Activated naive CD8-positive, alpha-beta T cell treated with anti-CD3 and anti-CD28 coated beads for 36 hours (primary cell): ENCODE data around the gene RRP1B. TPM values are rescaled to one million over a fixed set of nuclear protein-coding genes. Genes with fewer than 3 reads are reported as not detected.
A peak's percentile ranks its signal among the peaks of the same experiment; 100 is the strongest.

Source experiments
- DNase-seq: peaks from one replicate; pipeline ENCODE4 v3.0.0; 2021
- H3K27ac Mint-ChIP-seq: one replicate; pipeline ENCODE4 v1.8.0; 2022; ENCODE audit warnings: mild to moderate bottlenecking, moderate library complexity, mixed read lengths
- H3K27me3 Mint-ChIP-seq: one replicate; pipeline ENCODE4 v1.8.0; 2022; ENCODE audit warnings: mild to moderate bottlenecking, mixed read lengths
- H3K36me3 Mint-ChIP-seq: one replicate; pipeline ENCODE4 v1.8.0; 2021; ENCODE audit warnings: mild to moderate bottlenecking, mixed read lengths
- H3K4me1 Mint-ChIP-seq: one replicate; pipeline ENCODE4 v1.8.0; 2021; ENCODE audit warnings: mixed read lengths
- H3K4me3 Mint-ChIP-seq: one replicate; pipeline ENCODE4 v1.8.0; 2022; ENCODE audit warnings: mild to moderate bottlenecking, moderate library complexity, mixed read lengths
- H3K9me3 Mint-ChIP-seq: one replicate; pipeline ENCODE4 v1.8.0; 2022; ENCODE audit warnings: mixed read lengths
- total RNA-seq, 2 experiments: library from RNA; stranded (reverse); gene quantifications; one replicate each; pipeline ENCODE4 v1.2.3, GENCODE V29; 2021

RRP1B gene
- total RNA-seq, 2 experiments from 2014 or later: 105 to 108 TPM

DNA sequence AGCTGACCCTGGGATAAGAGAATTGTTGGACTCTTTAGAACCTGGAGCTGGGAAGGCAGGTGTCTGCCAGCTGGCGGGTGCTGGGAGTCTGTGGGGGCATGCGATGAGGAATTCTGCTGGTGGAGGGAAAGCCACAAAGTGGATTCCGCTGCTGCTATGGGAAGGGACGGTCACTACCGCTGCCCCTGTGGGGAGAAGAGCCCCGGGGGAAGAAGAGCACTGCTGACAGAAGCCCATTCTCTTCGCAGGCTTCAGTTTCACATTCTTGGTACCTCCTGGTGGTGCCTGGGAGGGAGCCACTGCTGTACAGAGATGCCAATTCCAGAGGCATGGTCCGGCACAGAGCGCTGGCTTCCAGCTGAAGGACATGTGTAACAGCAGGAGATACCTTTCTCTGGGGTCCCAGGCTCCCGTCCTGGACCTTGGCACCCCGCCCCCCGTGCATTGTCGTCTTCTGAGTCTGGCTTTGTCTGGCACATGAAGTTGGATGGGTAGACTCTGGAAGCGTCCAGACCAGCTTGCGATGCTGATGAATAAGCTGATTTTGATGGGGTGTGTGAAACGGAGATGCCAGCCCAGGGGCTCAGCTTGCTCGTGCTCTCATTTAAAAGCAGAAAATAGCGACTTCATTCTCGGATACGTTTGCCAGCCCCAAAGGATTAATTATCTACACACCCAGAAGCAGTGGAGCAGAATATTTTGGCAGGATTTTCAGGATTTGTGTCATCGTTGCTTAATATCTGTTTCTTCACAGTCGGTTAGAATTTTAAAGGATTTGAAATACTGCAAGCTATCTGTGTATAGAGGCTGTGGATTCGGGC lies 72.7 kb downstream of the RRP1B start:
- peaks cover 48% of the 10 kb centered on the region for H3K4me1 Mint-ChIP-seq
- no peaks in the 10 kb centered on the region for H3K9me3 Mint-ChIP-seq
- H3K27ac Mint-ChIP-seq: no peak overlapping the region
- no peak for DNase-seq
- no peak overlapping the region for H3K4me3 Mint-ChIP-seq
- no peaks in the 10 kb centered on the region for H3K27me3 Mint-ChIP-seq
- peaks cover 8% of the 10 kb centered on the region for H3K36me3 Mint-ChIP-seq

DNA sequence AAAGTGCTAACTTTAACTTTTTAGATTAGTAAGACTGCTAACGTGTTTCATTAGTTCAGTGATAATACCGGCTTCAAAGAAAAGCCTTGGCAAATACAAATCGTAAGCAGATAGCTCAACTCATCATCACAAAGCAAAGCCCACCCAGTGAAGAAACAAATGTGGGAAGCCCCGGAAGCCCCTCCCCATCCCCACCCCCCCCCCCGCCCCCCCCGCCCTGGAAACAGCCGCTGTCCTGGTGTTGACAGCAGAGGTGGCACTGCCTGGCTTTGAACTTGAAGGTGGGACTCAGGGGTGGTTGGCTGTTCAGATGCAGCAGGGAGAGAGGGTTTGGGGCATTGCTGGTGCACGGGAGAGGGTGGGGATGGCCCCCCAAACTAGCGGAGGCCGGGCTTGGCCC lies 73.7 kb downstream of the RRP1B start:
- no peak for DNase-seq
- Mint-ChIP-seq H3K36me3 (peaks cover 10% of the 10 kb centered on the region), H3K4me1 (peaks cover 40% of the 10 kb centered on the region), H3K9me3 (no peaks in the 10 kb centered on the region), H3K27me3 (no peaks in the 10 kb centered on the region), H3K4me3 (no peak overlapping the region), H3K27ac (no peak overlapping the region)

- Mint-ChIP-seq H3K4me3 (no peak overlapping the region), H3K4me1 (peaks cover 34% of the 10 kb centered on the region), H3K36me3 (peaks cover 10% of the 10 kb centered on the region), H3K27ac (no peak overlapping the region), H3K27me3 (no peaks in the 10 kb centered on the region), H3K9me3 (no peaks in the 10 kb centered on the region)
- DNase-seq: no peak
Observed at GRCh38 chr21:43733529-43734071, 74.2 kb downstream of the RRP1B start.

- H3K27ac Mint-ChIP-seq: peak overlapping the region; percentile 6
- DNase-seq: no peak
- peaks cover 32% of the 10 kb centered on the region for H3K4me1 Mint-ChIP-seq
- H3K36me3 Mint-ChIP-seq: peaks cover 10% of the 10 kb centered on the region
- H3K4me3 Mint-ChIP-seq: no peak overlapping the region
- H3K9me3 Mint-ChIP-seq: no peaks in the 10 kb centered on the region
- no peaks in the 10 kb centered on the region for H3K27me3 Mint-ChIP-seq
Observed at GRCh38 chr21:43734131-43734927, 75.0 kb downstream of the RRP1B start.

GRCh38 chr21:43734928-43735229 lies 75.5 kb downstream of the RRP1B start:
- Mint-ChIP-seq H3K4me3 (no peak overlapping the region), H3K27me3 (no peaks in the 10 kb centered on the region), H3K9me3 (no peaks in the 10 kb centered on the region), H3K27ac (no peak overlapping the region), H3K4me1 (peaks cover 32% of the 10 kb centered on the region), H3K36me3 (peaks cover 10% of the 10 kb centered on the region)
- no peak for DNase-seq

GRCh38 chr21:43735236-43736091 lies 76.1 kb downstream of the RRP1B start:
- no peak for DNase-seq
- Mint-ChIP-seq H3K27ac (no peak overlapping the region), H3K4me3 (no peak overlapping the region), H3K36me3 (peaks cover 10% of the 10 kb centered on the region), H3K27me3 (no peaks in the 10 kb centered on the region), H3K9me3 (no peaks in the 10 kb centered on the region), H3K4me1 (peaks cover 32% of the 10 kb centered on the region)

GRCh38 chr21:43736224-43736883 lies 77.0 kb downstream of the RRP1B start:
- no peaks in the 10 kb centered on the region for H3K9me3 Mint-ChIP-seq
- H3K27me3 Mint-ChIP-seq: no peaks in the 10 kb centered on the region
- DNase-seq: no peak
- H3K4me3 Mint-ChIP-seq: no peak overlapping the region
- no peak overlapping the region for H3K27ac Mint-ChIP-seq
- H3K36me3 Mint-ChIP-seq: peaks cover 8% of the 10 kb centered on the region
- peaks cover 31% of the 10 kb centered on the region for H3K4me1 Mint-ChIP-seq

- Mint-ChIP-seq H3K27ac (no peak overlapping the region), H3K4me3 (no peak overlapping the region), H3K36me3 (peaks cover 8% of the 10 kb centered on the region), H3K4me1 (peaks cover 31% of the 10 kb centered on the region), H3K27me3 (no peaks in the 10 kb centered on the region), H3K9me3 (no peaks in the 10 kb centered on the region)
- no peak for DNase-seq
Observed at GRCh38 chr21:43737158-43737950, 78.0 kb downstream of the RRP1B start.

DNA sequence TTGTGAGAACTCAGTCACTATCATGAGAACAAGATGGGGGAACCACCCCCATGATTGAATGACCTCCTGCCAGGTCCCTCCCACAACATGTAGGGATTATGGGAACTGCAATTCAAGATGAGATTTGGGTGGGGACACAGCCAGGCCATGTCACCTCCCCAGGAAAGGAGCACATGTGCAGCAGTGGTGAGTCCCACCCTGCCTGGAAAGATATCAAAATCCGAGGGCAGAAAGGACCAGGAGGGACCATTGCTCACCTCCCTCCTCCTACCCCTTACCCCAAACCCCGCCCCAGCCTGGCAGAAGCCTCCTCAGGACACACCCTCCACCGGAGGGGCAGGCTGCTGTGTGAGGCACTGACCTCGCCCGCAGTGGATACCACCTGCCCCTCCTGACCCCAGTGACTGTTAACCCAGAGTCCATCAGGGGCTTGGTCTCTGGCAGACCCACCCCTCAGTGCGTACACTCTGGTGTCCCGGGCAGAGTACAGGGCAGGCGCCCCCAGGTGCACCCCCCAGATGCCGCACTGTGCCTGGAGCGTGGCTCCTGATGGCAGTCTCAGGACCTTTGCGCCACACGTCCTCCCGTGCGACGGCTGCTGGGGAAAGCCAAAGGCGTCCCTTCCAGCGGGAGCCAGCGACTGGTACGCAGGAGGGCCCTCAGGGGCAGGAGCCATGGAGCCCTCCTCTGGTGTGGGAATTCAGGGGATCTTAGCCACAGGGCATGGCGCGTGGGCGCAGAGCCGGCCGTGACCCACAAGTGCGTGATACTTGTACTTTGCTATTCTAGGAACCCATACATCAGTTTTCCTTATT lies 80.5 kb downstream of the RRP1B start:
- Mint-ChIP-seq H3K9me3 (no peaks in the 10 kb centered on the region), H3K4me1 (peaks cover 12% of the 10 kb centered on the region), H3K4me3 (no peak overlapping the region), H3K36me3 (peaks cover 12% of the 10 kb centered on the region), H3K27me3 (no peaks in the 10 kb centered on the region), H3K27ac (no peak overlapping the region)
- no peak for DNase-seq

DNA sequence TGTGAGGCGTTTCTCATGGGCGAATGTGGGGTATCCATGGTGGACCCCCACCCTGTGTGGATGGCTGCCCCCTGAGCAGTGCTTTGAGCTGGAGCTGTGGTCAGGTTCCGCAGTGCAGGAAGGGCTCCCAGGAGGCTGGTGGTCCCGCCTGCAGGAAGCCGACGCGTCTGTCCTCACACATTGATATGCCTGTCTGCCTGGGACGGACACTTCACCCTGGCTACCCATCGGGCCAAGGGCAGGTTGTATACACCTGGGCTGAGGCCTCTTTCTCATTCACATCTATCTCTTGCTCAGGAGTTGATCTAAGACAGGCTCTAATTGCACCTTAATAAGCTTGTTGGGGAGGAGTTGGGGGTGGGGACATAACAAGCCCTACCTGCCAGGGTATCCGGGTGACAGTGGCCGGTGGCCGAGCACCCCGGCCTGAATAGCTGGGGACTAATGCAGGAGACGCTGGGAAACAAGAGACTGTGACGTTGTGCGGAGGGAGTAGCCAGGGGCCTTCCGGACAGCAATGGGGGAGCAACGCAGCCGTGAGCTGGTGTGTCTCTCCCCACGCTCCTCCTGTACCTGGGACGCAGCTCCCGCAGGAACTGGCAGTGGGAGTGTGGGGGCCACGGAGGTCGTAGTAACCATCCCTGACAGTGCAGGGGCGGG lies 81.3 kb downstream of the RRP1B start:
- DNase-seq: no peak
- no peak overlapping the region for H3K4me3 Mint-ChIP-seq
- no peaks in the 10 kb centered on the region for H3K27me3 Mint-ChIP-seq

GRCh38 chr21:43741423-43742096 lies 82.2 kb downstream of the RRP1B start:
- no peak overlapping the region for H3K4me3 Mint-ChIP-seq

More for the DNA sequence above, 81.3 kb downstream of the RRP1B start:
- peaks cover 13% of the 10 kb centered on the region for H3K36me3 Mint-ChIP-seq
- H3K4me1 Mint-ChIP-seq: peaks cover 8% of the 10 kb centered on the region
- no peaks in the 10 kb centered on the region for H3K9me3 Mint-ChIP-seq
- H3K27ac Mint-ChIP-seq: no peak overlapping the region

GRCh38 chr21:43743947-43744346 lies 84.6 kb downstream of the RRP1B start:
- Mint-ChIP-seq H3K36me3 (peaks cover 9% of the 10 kb centered on the region), H3K27me3 (no peaks in the 10 kb centered on the region), H3K4me3 (no peak overlapping the region), H3K27ac (no peak overlapping the region), H3K4me1 (peaks cover 8% of the 10 kb centered on the region), H3K9me3 (no peaks in the 10 kb centered on the region)
- no peak for DNase-seq

More at GRCh38 chr21:43741423-43742096, 82.2 kb downstream of the RRP1B start:
- H3K4me1 Mint-ChIP-seq: peaks cover 8% of the 10 kb centered on the region
- H3K36me3 Mint-ChIP-seq: peaks cover 13% of the 10 kb centered on the region
- no peaks in the 10 kb centered on the region for H3K9me3 Mint-ChIP-seq
- H3K27ac Mint-ChIP-seq: no peak overlapping the region
- H3K27me3 Mint-ChIP-seq: no peaks in the 10 kb centered on the region
- DNase-seq: no peak
